A549 (cell line): ENCODE data around the gene PAQR5. TPM values are rescaled to one million over a fixed set of nuclear protein-coding genes. Genes with fewer than 3 reads are reported as not detected.

ENCODE experiments used
- ATAC-seq, 2 experiments: fragments of 200-7000 bp in 1 of 2; fragments of >200 bp in 1 of 2; cut with Nextera tagmentation in 1 of 2; cut with Tn5 transposase in 1 of 2; 3 replicates each; pipeline versions ENCODE4 v1.8.0 to v1.9.1; 2018 to 2020; ENCODE audit warnings: mild to moderate bottlenecking in 1 of 2, moderate library complexity in 1 of 2
- CTCF ChIA-PET: fragments of 300-600 bp; sonication (Branson Sonifier 250); formaldehyde crosslinking; extraction: SDS; loops from one replicate; lab custom pipeline; 2021; ENCODE audit warnings: antibody characterized with exemption, inconsistent platforms; lab: Yijun Ruan, JAX
- POLR2A ChIA-PET: fragments of 350-600 bp; formaldehyde crosslinking; extraction: SDS; loops from one replicate; lab custom pipeline; 2021; ENCODE audit warnings: antibody characterized with exemption, inconsistent platforms; lab: Yijun Ruan, JAX
- DNase-seq, 2 experiments: peaks; one replicate each; pipeline versions ENCODE4 v3.0.0 to v3.0.0-alpha.2; 2011 to 2016; ENCODE audit warnings: low read depth in 1 of 2, low spot score in 1 of 2
- FAIRE-seq: peaks from 2 replicates; lab custom pipeline; 2011; peaks lifted over from hg19 to GRCh38; lab: Jason Lieb, UNC
- H3K27ac ChIP-seq, 2 experiments: fragments of >200 bp; sonication (Bioruptor Twin); formaldehyde crosslinking; 3 replicates each; pipeline ENCODE4 v1.5.1; 2016 to 2017
- H3K4me1 ChIP-seq: fragments of >200 bp; sonication (Bioruptor Twin); formaldehyde crosslinking; 3 replicates; pipeline ENCODE4 v1.6.1; 2016
- H3K4me2 ChIP-seq: fragments of >200 bp; sonication (Bioruptor Twin); formaldehyde crosslinking; 3 replicates; pipeline ENCODE4 v1.6.1; 2016
- H3K4me3 ChIP-seq: fragments of >200 bp; sonication (Bioruptor Twin); formaldehyde crosslinking; 3 replicates; pipeline ENCODE4 v1.5.1; 2016
- H3K9me3 ChIP-seq: fragments of >200 bp; sonication (Bioruptor Twin); formaldehyde crosslinking; 3 replicates; pipeline ENCODE4 v1.6.1; 2016
- CBX2 ChIP-seq: fragments of 200-600 bp; sonication (generic); IDR thresholded peaks from 2 replicates; pipeline ENCODE4 v1.6.1; 2016; ENCODE audit warnings: low read depth, mild to moderate bottlenecking, borderline replicate concordance
- EHF ChIP-seq: fragments of 250-450 bp; sonication (Bioruptor Pico); IDR thresholded peaks from 2 replicates; pipeline ENCODE4 v1.5.0; 2020; ENCODE audit warnings: mild to moderate bottlenecking
- ESRRA ChIP-seq: fragments of 150-350 bp; IDR thresholded peaks from 2 replicates; pipeline ENCODE4 v1.6.1; 2014; ENCODE audit warnings: mild to moderate bottlenecking, low read length, borderline replicate concordance
- FOSB ChIP-seq: fragments of 250-450 bp; sonication (Bioruptor Pico); IDR thresholded peaks from 2 replicates; pipeline ENCODE4 v1.5.0; 2020; ENCODE audit warnings: mild to moderate bottlenecking, moderate library complexity
- FOSL2 ChIP-seq, 2 experiments: fragments of 450-650 bp in 1 of 2; fragments of >200 bp in 1 of 2; sonication (Bioruptor Twin) in 1 of 2; formaldehyde crosslinking; IDR thresholded peaks; 2 replicates each; pipeline versions ENCODE4 v1.5.0 to v1.6.1; 2016 to 2020; ENCODE audit warnings: mild to moderate bottlenecking in 1 of 2, moderate library complexity in 1 of 2
- HMGXB4 ChIP-seq: fragments of 250-450 bp; sonication (Bioruptor Pico); IDR thresholded peaks from 2 replicates; pipeline ENCODE4 v1.5.0; 2021; ENCODE audit warnings: mild to moderate bottlenecking, moderate library complexity, borderline replicate concordance
- HOXA7 ChIP-seq: fragments of 250-450 bp; sonication (Bioruptor Pico); IDR thresholded peaks from 2 replicates; pipeline ENCODE4 v1.5.0; 2020; ENCODE audit warnings: mild to moderate bottlenecking, moderate library complexity
- HOXB13 ChIP-seq: fragments of 250-450 bp; sonication (Bioruptor Pico); IDR thresholded peaks from 2 replicates; pipeline ENCODE4 v1.5.0; 2020; ENCODE audit warnings: low read depth, mild to moderate bottlenecking, moderate library complexity
- KDM5A ChIP-seq: fragments of 200-600 bp; sonication (generic); IDR thresholded peaks from 2 replicates; pipeline ENCODE4 v1.6.1; 2016; ENCODE audit warnings: antibody characterized with exemption, mild to moderate bottlenecking
- MYC ChIP-seq: IDR thresholded peaks from 2 replicates; pipeline ENCODE4 v1.6.1; 2012; ENCODE audit warnings: mild to moderate bottlenecking, inconsistent platforms, low read length, improper control_type of control experiment, borderline replicate concordance
- NFE2L2 ChIP-seq: fragments of 150-350 bp; conservative IDR thresholded peaks from 2 replicates; pipeline ENCODE4 v1.6.1; 2014; ENCODE audit warnings: low read length
- PHF8 ChIP-seq: fragments of 200-600 bp; sonication (generic); IDR thresholded peaks from 2 replicates; pipeline ENCODE4 v1.6.1; 2016; ENCODE audit warnings: low read depth, mild to moderate bottlenecking, antibody characterized with exemption, moderate library complexity, borderline replicate concordance
- POLR2A ChIP-seq: IDR thresholded peaks from 2 replicates; pipeline ENCODE4 v1.6.1; 2012; ENCODE audit warnings: mild to moderate bottlenecking, low read length
- POLR2AphosphoS2 ChIP-seq: conservative IDR thresholded peaks from 2 replicates; pipeline ENCODE4 v1.6.1; 2012; ENCODE audit warnings: low read length, improper control_type of control experiment, inconsistent platforms
- RARB ChIP-seq: fragments of 250-450 bp; sonication (Bioruptor Pico); IDR thresholded peaks from 2 replicates; pipeline ENCODE4 v1.8.0; 2021; ENCODE audit warnings: mild to moderate bottlenecking, moderate library complexity
- SMC3 ChIP-seq: fragments of >200 bp; sonication (Bioruptor Twin); formaldehyde crosslinking; IDR thresholded peaks from 3 replicates; pipeline ENCODE4 v1.6.1; 2018; ENCODE audit warnings: inconsistent platforms
- TP53 ChIP-seq: fragments of 250-450 bp; sonication (Bioruptor Pico); IDR thresholded peaks from 2 replicates; pipeline ENCODE4 v1.5.0; 2021; ENCODE audit warnings: mild to moderate bottlenecking, moderate library complexity
- ZC3H11A ChIP-seq: fragments of 450-650 bp; IDR thresholded peaks from 2 replicates; pipeline ENCODE4 v1.6.1; 2014; ENCODE audit warnings: antibody characterized with exemption, mild to moderate bottlenecking
- ZNF302 ChIP-seq: fragments of 250-450 bp; sonication (Bioruptor Pico); IDR thresholded peaks from 2 replicates; pipeline ENCODE4 v1.9.0; 2021; ENCODE audit warnings: inconsistent platforms, mild to moderate bottlenecking, moderate library complexity
- WGBS: methylation state at CpG from one replicate; pipeline ENCODE4 v1.1.6; 2017; ENCODE audit errors: missing lambda C conversion rate; 5-methylcytosine and 5-hydroxymethylcytosine counted together
- polyA plus RNA-seq, 4 experiments: library from polyadenylated mRNA; depleted of rRNA in 3 of 4; stranded (reverse); fragments of >200 nt; fragmentation: RNase III in 1 of 4; extraction: RNeasy Plus Mini Kit Qiagen cat#74134 plus additional on column Dnase treatment in 1 of 4; gene quantifications; 2 replicates in 3 of 4; 3 replicates in 1 of 4; pipeline ENCODE4 v1.2.3, GENCODE V29; 2011 to 2017
- TF ChIP-seq, protein P1 (sequence below): fragments of >200 bp; sonication (Bioruptor Twin); formaldehyde crosslinking; IDR thresholded peaks from 2 replicates; pipeline ENCODE4 v1.6.1; 2016
- TF ChIP-seq, protein P2 (sequence below): fragments of 250-450 bp; sonication (Bioruptor Pico); IDR thresholded peaks from 2 replicates; pipeline ENCODE4 v1.5.0; 2020; ENCODE audit warnings: low read depth, mild to moderate bottlenecking, moderate library complexity
- TF ChIP-seq, protein P3 (sequence below): IDR thresholded peaks from 2 replicates; pipeline ENCODE4 v1.6.1; 2012; ENCODE audit warnings: low read depth, borderline replicate concordance

The PAQR5 gene
- polyA plus RNA-seq, 2 of the 4 experiments (the other 2 are of a cell fraction) = 104 to 114 TPM

- TF ChIP-seq HOXB13 (no peak), SMC3 (no peak)
Observed at GRCh38 chr15:69413822-69414700, 115.3 kb downstream of the PAQR5 start, which contains the start of gene KIF23 (continued).

DNA sequence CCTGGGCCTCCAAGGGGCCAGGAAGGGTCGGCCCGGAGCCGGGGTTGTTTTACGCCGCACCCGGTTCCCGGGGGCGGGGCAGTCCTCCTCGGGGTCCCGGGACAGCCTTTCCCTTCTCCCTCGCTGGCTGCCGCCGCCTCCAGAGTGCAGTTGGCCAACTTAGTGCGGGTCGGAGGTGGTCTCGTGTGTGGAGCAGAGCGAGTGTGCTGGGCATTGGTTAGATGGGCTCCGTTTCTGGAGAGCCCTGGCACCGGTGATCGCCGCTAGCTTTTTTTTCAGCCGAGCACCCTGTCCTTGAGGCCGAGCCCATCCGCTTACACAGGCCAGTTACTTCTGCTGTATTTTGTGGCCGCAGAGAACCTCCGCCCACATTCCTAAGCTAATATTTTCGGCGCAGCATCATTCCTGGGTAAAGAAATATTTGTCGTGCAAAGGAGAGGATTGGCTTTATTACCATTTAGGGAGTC is 116.0 kb downstream of the PAQR5 start:
- Histone ChIP-seq H3K4me3 (peak overlapping the region; percentile 83), H3K4me1 (peaks cover 42% of the 10 kb centered on the region), H3K9me3 (no peaks in the 10 kb centered on the region), H3K27ac (peak overlapping the region; percentile 83 to 93), H3K4me2 (peak overlapping the region; percentile 85)
- TF ChIP-seq POLR2AphosphoS2 (0 out of 2 replicates have a peak, but pooled peaks have one; percentile 15), FOSL2 (IDR thresholded peaks at IDR 0.05) (no peak), FOSL2 (CRISPR knock-in tag; IDR thresholded peaks at IDR 0.05) (no peak)
- under 1% methylated on average over 28 of the region's 29 CpGs for WGBS
- ATAC-seq (peak; percentile 65 to 81), DNase-seq (peak; percentile 78 to 83), FAIRE-seq (no peak)
- ChIA-PET CTCF (interaction anchor here (0.5 to 8.5 kb wide), 10 partner anchors 9 to 358 kb away, joined by 3 to 87 read pairs (median 4); no protein-coding TSS in a partner anchor), POLR2A (interaction anchor here (0.9 to 1.8 kb wide), 5 partner anchors 17 to 340 kb away, joined by 3 to 43 read pairs (median 4); partner anchors contain the start of gene RPLP1)

GRCh38 chr15:69415381-69415780 is 116.7 kb downstream of the PAQR5 start:
- ChIA-PET CTCF (interaction anchor here (1.1 to 8.5 kb wide), 6 partner anchors 10 to 359 kb away, joined by 4 to 87 read pairs (median 5); partner anchors contain the start of gene GLCE), POLR2A (interaction anchor here (1.0 to 1.8 kb wide), 4 partner anchors 37 to 341 kb away, joined by 3 to 43 read pairs (median 4); partner anchors contain the start of gene RPLP1)
- ATAC-seq = no peak
- no peak for TF ChIP-seq HOXB13
- no peak for TF ChIP-seq MYC
- no peak for TF ChIP-seq NFE2L2
- no peak for TF ChIP-seq KDM5A
- TF ChIP-seq CBX2 = no peak
- TF ChIP-seq ESRRA = no peak
- no peak for TF ChIP-seq FOSB (CRISPR knock-in tag)
- no peak for TF ChIP-seq RARB (CRISPR knock-in tag)
- no peak for TF ChIP-seq HMGXB4 (CRISPR knock-in tag)
- no peaks in the 10 kb centered on the region for H3K9me3 ChIP-seq
- H3K4me1 ChIP-seq = peaks cover 36% of the 10 kb centered on the region
- WGBS = 55% methylated on average over 3 of the region's 3 CpGs
- H3K4me2 ChIP-seq = peak overlapping the region; percentile 85
- H3K4me3 ChIP-seq = peak overlapping the region; percentile 83
- DNase-seq = no peak
- H3K27ac ChIP-seq = peak overlapping the region; percentile 83 to 93
- FAIRE-seq = no peak

DNA sequence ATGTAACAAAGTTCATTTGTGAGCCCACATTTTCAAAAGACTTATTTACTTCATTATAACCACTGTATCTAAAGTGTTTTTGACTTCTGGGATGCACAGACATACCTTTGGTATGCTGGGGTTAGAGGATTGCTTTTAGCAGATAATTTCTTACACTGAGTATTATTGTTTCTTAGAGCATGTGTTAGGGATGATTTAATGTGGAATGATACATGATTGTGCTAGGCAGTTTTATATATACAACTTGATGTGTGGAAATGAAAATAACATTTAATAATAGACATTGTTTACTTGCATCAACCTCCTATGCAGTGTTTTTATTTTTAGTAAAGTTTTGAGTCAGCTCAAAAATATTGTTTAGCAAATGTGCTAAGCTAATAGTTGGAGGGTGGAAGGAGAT is 118.9 kb downstream of the PAQR5 start:
- Histone ChIP-seq H3K9me3 (no peaks in the 10 kb centered on the region), H3K4me3 (no peak overlapping the region), H3K4me1 (peaks cover 25% of the 10 kb centered on the region), H3K27ac (no peak overlapping the region), H3K4me2 (no peak overlapping the region)
- no peak for DNase-seq
- FAIRE-seq = no peak
- POLR2A ChIA-PET = no interaction called here
- no peak for ATAC-seq
- TF ChIP-seq, protein P1, sequence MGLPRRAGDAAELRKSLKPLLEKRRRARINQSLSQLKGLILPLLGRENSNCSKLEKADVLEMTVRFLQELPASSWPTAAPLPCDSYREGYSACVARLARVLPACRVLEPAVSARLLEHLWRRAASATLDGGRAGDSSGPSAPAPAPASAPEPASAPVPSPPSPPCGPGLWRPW = no peak
- TF ChIP-seq EHF (CRISPR knock-in tag) (no peak), TP53 (CRISPR knock-in tag) (no peak), ZNF302 (CRISPR knock-in tag) (no peak), POLR2A (no peak), POLR2AphosphoS2 (no peak), NFE2L2 (no peak), HOXA7 (CRISPR knock-in tag) (no peak), ESRRA (no peak), PHF8 (no peak), ZC3H11A (no peak)
- TF ChIP-seq, protein P2, sequence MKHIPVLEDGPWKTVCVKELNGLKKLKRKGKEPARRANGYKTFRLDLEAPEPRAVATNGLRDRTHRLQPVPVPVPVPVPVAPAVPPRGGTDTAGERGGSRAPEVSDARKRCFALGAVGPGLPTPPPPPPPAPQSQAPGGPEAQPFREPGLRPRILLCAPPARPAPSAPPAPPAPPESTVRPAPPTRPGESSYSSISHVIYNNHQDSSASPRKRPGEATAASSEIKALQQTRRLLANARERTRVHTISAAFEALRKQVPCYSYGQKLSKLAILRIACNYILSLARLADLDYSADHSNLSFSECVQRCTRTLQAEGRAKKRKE (CRISPR knock-in tag) = no peak
- TF ChIP-seq, protein P3, sequence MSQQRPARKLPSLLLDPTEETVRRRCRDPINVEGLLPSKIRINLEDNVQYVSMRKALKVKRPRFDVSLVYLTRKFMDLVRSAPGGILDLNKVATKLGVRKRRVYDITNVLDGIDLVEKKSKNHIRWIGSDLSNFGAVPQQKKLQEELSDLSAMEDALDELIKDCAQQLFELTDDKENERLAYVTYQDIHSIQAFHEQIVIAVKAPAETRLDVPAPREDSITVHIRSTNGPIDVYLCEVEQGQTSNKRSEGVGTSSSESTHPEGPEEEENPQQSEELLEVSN = no peak
- CTCF ChIA-PET = interaction anchor here (1.0 to 1.5 kb wide), 3 partner anchors 39 to 358 kb away, joined by 3 to 4 read pairs (median 3); no protein-coding TSS in a partner anchor
